Measurements from ENCODE around the gene TSPAN4.

- TF ChIP-seq CTCF (IDR thresholded peaks at IDR 0.05) (no peak), EP300 (IDR thresholded peaks at IDR 0.05) (no peak)
These were observed 13.3 kb upstream of the TSPAN4 start for GRCh38 chr11:829176-829846.
